ENCODE results near the gene CYP1A2. TPM values are rescaled to one million over a fixed set of nuclear protein-coding genes. Genes with fewer than 3 reads are reported as not detected.

CYP1A2 gene
- total and polyA plus RNA-seq, 12 donors, result 0.11 TPM; not detected in 11

DNA sequence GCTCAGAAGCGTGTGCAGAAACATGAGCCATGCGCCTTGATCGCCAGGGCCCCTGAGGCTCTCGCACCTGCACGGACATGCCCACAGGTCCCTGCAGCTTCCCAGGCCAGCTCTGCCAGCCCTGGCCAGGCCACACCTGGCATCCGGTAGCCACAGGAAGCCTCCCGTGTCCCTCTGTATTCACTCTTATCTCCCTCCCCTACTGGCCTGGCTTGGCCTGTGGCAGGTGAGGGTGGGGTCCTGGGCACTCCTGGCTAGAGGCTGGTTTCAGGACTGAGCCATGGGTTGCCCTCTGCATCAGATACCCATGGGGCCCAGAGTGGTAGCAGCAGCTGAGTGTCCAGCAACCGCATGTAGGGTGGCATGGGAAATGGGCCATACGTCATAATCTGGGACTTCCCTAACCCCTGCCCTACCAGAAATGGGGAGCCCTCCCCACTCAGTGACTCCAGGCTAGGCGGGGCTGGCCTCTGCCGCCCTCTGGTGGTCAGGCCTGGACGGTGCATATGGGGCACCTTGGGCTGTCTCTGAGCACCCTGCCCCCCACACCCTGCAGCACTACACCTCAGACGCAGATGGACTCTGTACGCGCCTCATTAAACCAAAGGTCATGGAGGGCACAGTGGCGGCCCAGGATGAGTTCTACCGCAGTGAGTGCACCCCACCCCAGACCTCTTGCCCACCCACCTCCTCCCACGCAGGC is 51.4 kb downstream of the CYP1A2 start:
- Histone ChIP-seq H3K4me3 (no peak overlapping the region), H3K9me3 (no peaks in the 10 kb centered on the region), H3K27ac (peak overlapping the region in 7 of 10 donors; percentile 10 to 75 (median 51)), H3K27me3 (no peaks in the 10 kb centered on the region), H3K4me1 (peaks cover 4 to 55% (median 23%) of the 10 kb centered on the region in 9 donors), H3K36me3 (peaks cover 3 to 89% (median 35%) of the 10 kb centered on the region in 9 donors)
- DNase-seq, result peak; percentile 72 to 76
- intact Hi-C loops (cut with DNase I), result loop anchor here in 4 of 10 donors (2.0 to 5.0 kb wide), 3 partner anchors 19 to 33 kb away; no protein-coding TSS in a partner anchor
- ATAC-seq, result peak; percentile 82 to 93 (median 88)
- TF ChIP-seq CTCF (IDR thresholded peaks at IDR 0.05), result peak in 8 of 9 donors; percentile 92 to 99 (median 98)
- WGBS, 2 donors, result 49% methylated on average over 18 of the region's 18 CpGs

- no peaks in the 10 kb centered on the region for H3K27me3 ChIP-seq
- DNase-seq (no peak), ATAC-seq (no peak)
- no peak overlapping the region for H3K4me3 ChIP-seq
- H3K27ac ChIP-seq, result peak overlapping the region in 3 of 10 donors; percentile 51 to 75 (median 68)
- no peak for TF ChIP-seq CTCF (IDR thresholded peaks at IDR 0.05)
- H3K4me1 ChIP-seq, result peaks cover 4 to 48% (median 23%) of the 10 kb centered on the region in 9 donors
- intact Hi-C loops (cut with DNase I), result loop anchor here in 4 of 10 donors (2.0 to 5.0 kb wide), 3 partner anchors 20 to 33 kb away; no protein-coding TSS in a partner anchor
- H3K36me3 ChIP-seq, result peaks cover 3 to 85% (median 35%) of the 10 kb centered on the region in 9 donors
- no peaks in the 10 kb centered on the region for H3K9me3 ChIP-seq
- WGBS, 2 donors, result 84 to 91% methylated on average over 20 of the region's 20 CpGs
These were observed 52.0 kb downstream of the CYP1A2 start for GRCh38 chr15:74800559-74801094.

DNA sequence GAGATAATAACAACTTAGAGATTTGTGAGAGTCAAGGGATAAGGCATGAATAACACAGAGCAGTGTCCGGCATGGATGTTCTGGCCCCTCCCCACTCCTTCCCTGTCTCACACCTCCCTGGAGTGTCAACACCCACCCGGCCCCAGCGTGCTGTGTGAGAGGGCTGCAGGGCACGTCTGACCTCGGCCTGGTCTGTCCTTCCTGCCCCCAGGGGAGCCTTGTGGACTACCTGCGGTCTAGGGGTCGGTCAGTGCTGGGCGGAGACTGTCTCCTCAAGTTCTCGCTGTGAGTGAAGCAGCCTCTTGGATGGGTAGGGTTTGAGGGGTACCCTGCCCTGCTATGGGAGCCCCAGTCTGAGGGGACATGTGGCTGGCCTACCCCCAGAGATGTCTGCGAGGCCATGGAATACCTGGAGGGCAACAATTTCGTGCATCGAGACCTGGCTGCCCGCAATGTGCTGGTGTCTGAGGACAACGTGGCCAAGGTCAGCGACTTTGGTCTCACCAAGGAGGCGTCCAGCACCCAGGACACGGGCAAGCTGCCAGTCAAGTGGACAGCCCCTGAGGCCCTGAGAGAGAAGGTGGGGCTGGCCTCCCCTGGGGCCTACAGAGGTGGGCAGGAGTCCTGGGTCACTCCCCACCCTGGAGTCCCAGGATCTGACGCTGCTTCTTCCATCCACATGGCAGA is 52.8 kb downstream of the CYP1A2 start:
- intact Hi-C loops (cut with DNase I), result loop anchor here in 4 of 10 donors (2.0 to 5.0 kb wide), 3 partner anchors 21 to 34 kb away; no protein-coding TSS in a partner anchor
- Histone ChIP-seq H3K36me3 (peaks cover 3 to 78% (median 35%) of the 10 kb centered on the region in 9 donors), H3K9me3 (no peaks in the 10 kb centered on the region), H3K4me3 (no peak overlapping the region), H3K4me1 (peaks cover 4 to 40% (median 21%) of the 10 kb centered on the region in 9 donors), H3K27me3 (no peaks in the 10 kb centered on the region), H3K27ac (no peak overlapping the region)
- no peak for DNase-seq
- WGBS, 2 donors, result 83 to 87% methylated on average over 18 of the region's 18 CpGs
- TF ChIP-seq CTCF (IDR thresholded peaks at IDR 0.05), result no peak
- ATAC-seq, result no peak

DNA sequence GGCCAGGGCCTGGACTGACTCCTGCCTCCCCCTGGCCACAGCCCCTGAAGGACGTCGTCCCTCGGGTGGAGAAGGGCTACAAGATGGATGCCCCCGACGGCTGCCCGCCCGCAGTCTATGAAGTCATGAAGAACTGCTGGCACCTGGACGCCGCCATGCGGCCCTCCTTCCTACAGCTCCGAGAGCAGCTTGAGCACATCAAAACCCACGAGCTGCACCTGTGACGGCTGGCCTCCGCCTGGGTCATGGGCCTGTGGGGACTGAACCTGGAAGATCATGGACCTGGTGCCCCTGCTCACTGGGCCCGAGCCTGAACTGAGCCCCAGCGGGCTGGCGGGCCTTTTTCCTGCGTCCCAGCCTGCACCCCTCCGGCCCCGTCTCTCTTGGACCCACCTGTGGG is 53.6 kb downstream of the CYP1A2 start:
- Histone ChIP-seq H3K9me3 (no peaks in the 10 kb centered on the region), H3K4me3 (no peak overlapping the region), H3K36me3 (peaks cover 3 to 77% (median 35%) of the 10 kb centered on the region in 9 donors), H3K4me1 (peaks cover 4 to 34% (median 21%) of the 10 kb centered on the region in 9 donors), H3K27ac (no peak overlapping the region), H3K27me3 (no peaks in the 10 kb centered on the region)
- ATAC-seq (no peak), DNase-seq (no peak)
- no peak for TF ChIP-seq CTCF (IDR thresholded peaks at IDR 0.05)
- WGBS, 2 donors, result 90 to 95% methylated on average over 19 to 20 of the region's 20 CpGs
- intact Hi-C loops (cut with DNase I), result loop anchor here in 1 of 10 donors (5.0 kb wide), 1 partner anchor 35 kb away; no protein-coding TSS in a partner anchor
